Measurements from ENCODE around the gene SCARB1.
"Not testable (repeated sequence)": the region's sequence is repeated elsewhere in the genome, so short reads cannot be mapped to it uniquely, and the experiment has no call there.

SCARB1 gene

DNA sequence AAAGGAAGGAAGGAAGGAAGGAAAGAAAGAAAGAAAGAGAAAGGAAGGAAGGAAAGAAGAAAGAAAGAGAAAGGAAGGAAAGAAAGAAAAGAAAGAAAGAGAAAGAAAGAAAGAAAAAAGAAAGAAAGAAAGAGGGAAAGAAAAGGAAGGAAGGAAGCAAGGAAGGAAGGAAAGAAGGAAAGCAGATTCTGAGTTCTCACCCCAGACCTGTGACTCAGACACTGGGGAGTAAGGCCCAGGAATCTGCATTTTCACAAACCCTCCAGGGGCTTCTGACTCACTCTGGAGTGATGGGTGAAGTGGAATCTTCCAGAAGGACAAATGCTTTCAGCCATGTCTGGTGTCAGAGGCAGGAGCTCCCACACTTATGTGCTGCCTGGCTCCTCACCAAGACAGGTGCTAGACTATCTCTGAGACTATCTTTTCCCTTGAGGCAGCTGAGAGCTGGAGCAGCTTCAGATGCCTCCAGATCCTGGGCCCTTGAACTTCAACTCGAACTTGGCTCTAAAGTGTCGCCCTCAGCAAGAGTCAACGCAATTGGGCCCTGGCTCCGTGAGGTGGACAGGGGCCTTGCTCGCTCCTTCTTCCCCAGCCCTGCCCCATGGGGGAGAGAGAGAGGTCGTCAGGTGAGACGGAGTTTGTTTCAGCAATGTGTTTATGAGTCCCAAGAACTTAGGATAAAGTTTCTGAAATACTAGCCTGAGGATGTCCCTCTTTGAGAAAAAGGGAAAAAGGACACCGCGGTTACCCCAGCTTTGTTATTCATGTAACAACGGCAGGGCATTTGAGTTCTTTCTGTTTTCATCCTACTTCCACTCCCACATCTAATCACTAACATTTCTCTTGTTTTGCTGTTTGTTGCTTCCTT is 19.8 kb upstream of the SCARB1 start:
- DNase-seq, result no peak

DNA sequence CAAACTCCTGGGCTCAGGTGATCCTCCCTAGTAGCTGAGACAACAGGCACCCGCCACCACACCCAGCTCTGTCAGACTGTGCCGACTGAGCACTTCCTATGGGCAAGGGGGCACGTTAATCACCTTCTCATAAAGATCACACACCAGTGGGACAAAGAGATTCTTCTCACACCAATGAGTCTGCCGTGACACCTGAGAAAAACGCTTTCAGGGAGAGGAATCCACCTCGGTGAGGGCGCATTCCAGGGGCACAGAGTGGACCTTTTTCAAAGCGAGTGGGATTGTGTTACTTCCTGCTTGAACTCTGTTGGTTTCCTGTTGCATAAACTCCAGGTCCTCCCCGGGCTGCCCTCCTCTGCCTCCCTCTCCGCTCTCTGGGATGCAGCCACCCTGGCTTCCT is 17.5 kb upstream of the SCARB1 start:
- DNase-seq, result no peak

- not testable (repeated sequence) for DNase-seq
Measured at GRCh38 chr12:124880335-124880734, 16.7 kb upstream of the SCARB1 start.

DNA sequence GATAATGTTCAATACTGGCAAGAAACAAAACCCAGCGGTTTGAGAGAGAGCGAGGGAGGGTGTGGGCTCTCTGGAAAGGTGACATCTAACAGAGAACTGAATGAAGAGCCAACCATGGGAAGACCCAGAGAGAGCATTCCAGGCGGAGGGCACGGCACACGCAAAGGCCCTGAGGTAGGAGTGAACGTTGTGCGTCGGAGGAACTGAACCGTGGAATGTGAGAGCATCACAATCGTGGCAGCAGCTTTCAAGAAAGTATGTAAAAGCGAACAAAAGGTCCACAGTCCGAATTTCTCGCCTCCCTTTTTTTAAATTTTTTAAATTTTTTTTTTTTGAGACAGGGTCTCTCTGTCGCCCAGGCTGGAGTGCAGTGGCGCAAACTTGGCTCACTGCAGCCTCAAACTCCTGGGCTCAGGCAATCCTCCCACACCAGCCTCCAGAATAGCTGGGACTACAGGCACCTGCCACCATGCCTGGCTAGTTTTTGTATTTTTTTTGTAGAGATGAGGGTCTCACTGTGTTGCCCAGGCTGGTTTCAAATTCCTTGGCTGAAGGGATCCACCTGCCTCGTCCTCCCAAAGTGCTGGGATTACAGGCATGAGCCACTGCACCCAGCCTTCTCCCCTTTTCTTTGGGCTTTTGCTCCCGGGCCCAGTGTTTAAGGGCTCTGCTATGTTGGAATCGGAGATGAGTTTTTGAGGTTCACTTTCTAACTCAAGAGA is 15.3 kb upstream of the SCARB1 start:
- no peak for DNase-seq

DNA sequence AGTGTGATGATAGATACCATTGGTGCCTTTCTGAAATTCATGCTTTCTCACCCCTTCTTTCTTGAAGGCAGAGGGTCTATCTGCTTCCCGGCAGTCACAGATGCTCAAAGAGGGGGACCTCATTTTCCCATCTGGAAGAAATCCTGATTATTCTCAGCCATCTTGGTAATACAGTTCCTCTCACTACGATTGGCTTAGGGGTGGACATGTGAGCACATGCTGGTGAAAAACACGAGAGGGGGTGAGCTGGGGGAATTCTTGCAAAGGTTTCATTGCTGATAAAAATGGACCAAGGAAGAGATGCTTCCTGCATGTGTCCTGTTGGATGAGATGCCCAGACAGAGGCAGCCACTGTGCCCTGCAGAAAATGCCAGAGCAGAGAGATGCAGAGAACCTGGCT is 13.8 kb upstream of the SCARB1 start:
- no peak for DNase-seq

DNA sequence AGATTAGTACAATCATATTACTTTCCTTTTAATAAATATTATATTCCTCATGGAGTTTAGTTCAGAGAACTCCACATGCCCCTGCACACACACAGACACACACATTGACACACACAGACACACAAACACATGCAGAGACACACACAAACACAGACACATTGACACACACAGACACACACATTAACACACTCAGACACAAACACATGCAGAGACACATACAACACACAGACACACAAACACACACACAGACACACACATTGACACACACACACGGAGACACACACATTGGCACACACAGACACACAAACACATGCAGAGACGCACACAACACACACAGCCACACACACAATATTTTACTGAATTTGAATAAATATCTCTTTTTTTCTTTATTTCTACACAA is 12.5 kb upstream of the SCARB1 start:
- DNase-seq, result no peak

GRCh38 chr12:124875803-124876132 is 12.1 kb upstream of the SCARB1 start:
- DNase-seq, result no peak

- no peak for DNase-seq
Measured at GRCh38 chr12:124874988-124875802, 11.5 kb upstream of the SCARB1 start.

GRCh38 chr12:124874188-124874587 is 10.5 kb upstream of the SCARB1 start:
- no peak for DNase-seq

GRCh38 chr12:124872068-124872719 is 8.5 kb upstream of the SCARB1 start:
- DNase-seq, result no peak

DNA sequence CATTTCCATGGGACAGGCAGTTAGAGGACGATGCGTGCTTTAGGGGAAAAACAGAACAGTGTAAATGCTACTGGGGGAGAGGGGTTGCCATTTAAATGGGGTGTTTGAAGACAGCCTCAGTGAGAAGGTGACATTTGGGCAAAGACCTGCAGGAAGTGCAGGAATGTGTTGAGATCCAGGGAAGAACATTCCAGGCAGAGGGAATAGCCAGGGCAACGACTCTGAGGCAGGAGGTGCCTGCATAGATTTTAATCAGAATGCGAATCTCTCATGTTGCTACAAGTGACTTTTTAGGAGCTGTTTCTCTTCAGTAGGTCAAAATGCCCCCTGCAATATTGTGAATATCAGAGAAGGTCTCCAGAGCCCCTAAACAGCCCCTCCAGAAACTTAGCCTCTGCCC is 7.6 kb upstream of the SCARB1 start:
- no peak for DNase-seq

DNA sequence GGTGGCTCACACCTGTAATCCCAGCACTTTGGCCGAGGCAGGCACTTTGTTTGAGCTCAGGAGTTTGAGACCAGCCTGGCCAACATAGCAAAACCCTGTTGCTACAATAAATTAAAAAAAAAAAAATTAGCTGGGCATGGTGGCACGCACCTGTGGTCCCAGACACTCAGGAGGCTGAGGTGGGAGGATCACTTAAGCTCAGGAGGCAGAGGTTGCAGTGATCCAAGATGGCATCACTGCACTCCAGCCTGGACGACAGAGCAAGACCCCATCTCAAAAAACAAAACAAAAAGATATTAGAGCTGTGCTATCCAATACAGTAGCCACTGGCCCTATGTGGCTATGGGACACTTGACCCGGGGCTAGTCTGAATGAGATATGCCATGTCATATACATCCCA is 6.9 kb upstream of the SCARB1 start:
- no peak for DNase-seq

DNA sequence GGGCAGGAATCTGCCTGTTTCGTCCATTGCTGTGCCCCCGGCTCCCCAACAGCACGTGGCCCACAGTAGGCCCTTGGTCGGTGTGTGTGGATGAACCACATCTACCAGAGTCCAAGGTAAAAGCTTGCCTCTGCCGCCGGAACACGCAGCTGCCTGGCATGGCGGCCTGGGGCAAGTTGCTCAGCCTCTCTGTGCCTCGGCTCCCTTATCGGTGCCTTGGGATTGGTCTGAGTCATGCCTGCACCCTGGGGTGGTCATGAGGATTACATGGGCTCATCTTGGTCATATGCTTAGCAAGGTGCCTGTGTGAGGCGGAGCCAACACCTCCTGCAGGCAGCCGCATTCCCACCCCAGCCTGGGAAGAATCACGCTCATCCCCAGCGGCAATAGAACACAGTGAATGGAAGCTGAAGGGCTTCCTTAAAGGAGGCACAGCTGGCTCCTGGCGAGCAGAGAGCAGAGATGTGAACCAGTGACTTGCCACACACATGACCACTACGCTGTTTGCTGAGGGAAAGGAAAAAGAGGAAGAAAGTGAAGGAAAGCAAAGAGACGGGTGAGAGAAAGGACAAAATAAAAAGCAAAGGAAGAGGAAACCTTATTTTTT is 5.5 kb upstream of the SCARB1 start:
- no peak for DNase-seq

DNA sequence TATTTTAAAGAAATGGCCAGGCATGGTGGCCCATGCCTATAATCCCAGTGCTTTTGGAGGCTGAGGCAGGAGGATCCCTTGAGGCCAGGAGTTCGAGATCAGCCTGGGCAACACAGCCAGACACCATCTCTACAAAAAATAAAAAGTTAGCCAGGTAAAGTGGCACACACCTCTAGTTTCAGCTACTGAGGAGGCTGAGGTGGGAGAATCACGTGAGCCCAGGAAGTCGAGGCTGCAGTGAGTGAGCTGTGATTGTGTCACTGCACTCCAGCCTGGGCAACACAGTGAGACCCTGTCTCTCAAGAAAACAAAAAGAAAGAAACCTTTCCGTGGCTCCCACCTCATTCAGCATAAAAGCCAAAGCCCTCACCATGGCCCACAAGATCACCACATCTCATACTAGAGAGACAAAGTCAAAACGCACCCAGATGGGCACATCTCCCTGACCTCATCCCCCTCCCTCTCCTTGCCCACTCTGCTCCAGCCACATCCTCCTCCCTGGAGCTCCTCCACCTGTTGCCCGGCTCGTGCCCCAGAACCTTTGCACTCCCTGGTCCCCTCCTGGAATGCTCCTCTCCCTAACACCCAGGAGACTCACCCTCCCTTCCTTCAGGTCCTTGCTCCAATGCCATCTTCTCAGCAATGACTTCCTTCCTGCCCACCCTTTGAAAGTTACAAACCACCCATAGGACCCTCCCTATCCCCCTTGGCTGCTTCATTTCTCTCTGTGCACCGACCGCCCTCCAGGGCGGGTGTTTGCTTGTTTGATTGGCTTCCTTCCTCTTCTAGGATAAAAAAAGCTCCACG is 4.8 kb upstream of the SCARB1 start:
- no peak for DNase-seq

DNA sequence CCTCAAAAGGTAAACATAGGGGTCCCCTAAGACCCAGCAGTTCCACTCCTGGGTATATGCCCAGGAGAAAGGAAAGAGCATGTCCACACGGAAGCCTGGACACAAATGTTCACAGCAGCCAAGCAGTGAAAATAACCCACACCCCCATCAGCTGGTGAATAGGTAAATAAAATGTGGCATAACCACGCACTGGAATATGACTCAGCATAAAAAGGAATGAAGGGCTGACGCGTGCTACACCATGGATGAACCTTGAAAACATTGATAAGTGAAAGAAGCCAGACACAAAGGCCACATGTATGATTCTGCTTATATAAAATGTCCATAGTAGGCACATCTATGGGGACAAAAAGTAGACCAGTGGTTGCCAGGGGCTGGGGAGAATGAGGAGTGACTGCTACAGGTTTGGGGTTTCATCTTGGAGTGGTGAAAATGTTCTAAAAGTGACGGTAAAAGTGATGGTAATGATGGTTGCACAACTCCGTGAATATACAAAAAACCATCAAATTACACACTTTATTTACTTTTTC is 3.8 kb upstream of the SCARB1 start:
- no peak for DNase-seq

DNA sequence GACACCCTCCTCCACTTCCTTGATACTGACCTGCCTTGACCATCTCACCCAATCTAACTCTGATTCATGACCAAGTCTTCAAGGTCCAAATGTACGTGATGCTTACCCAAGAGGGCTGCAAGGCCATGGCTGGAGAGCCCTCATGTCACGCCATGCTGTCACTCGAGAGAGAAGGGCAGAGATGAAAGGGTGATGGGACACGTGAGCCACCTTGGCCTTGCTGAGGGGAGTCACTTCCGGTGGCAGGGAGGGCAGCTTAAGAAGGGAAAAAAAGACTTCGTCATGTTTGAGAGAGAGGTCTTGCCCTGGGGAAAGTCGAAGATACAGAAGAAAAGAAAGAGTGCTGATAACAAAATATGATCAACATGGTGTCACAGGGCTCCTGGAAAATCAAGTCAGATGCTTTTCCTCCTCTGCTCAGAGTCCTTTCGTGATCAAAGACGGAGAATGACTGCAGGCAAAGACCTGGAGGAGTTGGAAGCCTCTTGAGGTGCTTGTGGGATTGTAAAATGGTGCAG is 3.3 kb upstream of the SCARB1 start:
- DNase-seq, result no peak

DNA sequence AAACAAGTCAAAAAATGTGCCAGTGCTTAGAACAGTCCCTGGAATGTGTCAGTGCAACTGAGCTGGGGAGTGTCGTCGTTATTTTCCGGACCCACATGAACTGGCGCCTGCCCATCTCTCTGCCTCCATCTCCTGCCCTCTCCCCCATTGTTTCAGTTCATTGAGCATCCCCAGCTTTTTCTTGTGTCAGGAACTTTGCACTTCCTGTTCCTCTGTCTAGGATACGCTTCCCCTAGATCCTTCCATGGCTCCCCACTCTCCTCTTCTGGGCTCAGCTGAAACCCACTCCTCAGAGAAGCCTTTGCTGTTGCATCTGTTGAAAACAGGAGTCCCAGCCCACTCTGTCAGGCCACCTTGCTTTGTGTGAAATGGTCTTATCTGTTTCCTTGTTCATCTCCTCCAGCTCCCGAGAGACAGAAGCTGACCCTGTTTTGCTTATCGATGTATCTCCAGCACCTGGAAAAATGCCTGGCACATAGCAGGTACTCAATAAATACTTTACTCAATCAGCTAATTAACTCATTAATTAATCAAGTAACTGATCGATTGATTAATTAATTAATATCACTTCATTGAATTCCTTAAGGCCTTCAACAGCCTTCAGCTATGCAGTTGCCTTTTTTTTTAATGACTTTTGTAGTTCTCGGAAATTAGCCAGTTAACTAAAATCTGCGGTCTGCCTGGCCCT is 2.7 kb upstream of the SCARB1 start:
- DNase-seq, result no peak

- DNase-seq, result no peak
Measured at GRCh38 chr12:124865728-124866127, 2.1 kb upstream of the SCARB1 start.

DNA sequence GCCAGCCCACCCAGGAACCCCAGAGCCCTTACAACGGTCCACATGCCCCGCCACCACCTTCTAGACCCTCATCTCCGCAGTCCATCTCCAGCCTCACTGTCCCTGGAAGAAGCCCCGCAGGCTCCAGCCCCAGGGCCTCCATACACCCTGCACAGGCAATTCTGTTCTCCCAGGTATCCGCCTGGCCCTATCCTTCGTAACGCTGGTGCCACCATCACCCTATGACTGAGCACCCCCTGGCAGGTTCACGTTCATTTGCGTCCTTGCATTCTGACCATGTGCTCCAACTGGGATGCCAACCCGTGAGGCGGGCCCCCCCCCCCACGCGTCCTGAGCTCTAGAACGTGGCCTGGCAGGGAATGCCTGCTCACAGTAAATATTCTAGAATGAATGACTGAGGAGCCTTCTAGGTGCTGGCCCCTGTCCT is 675 bp upstream of the SCARB1 start:
- no peak for DNase-seq

DNA sequence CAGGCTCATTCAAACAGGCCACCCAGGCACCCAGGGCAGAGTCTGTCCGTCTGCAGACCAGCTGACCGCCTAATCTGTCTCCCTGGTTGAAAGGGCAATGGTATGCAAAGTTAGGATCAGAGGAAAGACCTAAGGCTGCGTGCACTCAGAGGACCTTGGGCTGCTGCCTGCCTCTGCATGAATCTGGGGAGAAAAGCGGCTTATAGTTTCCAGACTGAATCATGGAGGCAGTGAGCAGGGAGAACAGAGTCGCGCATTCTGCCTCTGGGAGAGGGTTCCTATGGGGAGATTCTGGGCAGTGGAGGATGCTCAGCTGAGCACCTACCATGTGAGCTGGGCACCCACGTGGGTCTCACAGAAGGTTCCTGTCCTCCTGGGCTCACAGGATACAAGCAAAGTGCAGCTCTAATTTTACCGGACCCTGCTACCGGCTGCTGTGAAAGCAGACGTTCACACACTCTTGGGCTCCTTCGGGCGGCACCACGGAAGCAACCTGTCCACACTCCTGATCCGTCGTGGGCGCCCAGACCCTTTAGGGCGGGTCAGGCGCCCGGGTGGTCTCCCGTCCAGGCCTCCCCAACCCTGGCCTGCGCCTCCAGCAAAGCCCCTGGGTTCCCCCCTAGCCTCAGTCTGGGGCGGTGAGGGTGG is 772 bp downstream of the SCARB1 start:
- DNase-seq, result peak; percentile 32
